Measurements from ENCODE around the gene MCUR1.

DNA sequence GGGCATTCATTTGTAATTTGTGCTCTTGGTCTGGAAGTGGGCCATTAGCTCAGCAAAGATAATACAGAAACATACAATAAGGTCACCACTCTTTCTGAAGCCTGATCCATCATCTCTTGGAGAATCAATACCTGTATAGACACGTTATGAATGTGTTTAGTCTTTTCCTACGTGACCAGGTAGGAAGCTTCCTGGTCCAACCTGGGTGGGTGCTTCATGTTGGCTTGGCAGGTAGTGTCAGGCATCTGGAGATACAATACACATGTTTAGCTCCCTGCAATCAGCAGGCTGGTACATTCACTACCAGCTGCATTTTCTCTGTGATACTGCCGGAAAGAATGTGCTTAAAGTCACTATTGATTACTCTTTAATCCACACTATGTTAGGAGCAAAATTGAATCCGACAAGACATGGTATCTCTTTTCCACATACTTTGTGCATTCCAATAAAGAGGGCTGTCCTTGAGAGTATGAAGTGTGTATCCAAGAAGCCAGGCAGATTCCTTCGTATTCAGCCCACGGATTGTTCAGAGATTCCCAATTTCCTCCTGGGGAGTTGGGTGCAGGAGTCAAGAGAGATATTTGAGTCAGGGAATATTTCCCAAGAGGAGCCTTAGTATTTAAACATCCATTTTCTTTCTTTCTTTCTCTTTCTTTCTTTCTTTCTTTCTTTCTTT, 52.9 kb downstream of the MCUR1 start:
- TF ChIP-seq POLR2AphosphoS5 (IDR thresholded peaks at IDR 0.05) (no peak), CTCF (IDR thresholded peaks at IDR 0.05) (no peak)
